ENCODE measurements around the gene NSUN4. TPM values are rescaled to one million over a fixed set of nuclear protein-coding genes. Genes with fewer than 3 reads are reported as not detected.

NSUN4 gene
- total and polyA plus RNA-seq, 2 of the 13 experiments (the other 11 are each of a cell fraction or from before 2014, with no cell fraction given), result 21.5 to 23.5 TPM

DNA sequence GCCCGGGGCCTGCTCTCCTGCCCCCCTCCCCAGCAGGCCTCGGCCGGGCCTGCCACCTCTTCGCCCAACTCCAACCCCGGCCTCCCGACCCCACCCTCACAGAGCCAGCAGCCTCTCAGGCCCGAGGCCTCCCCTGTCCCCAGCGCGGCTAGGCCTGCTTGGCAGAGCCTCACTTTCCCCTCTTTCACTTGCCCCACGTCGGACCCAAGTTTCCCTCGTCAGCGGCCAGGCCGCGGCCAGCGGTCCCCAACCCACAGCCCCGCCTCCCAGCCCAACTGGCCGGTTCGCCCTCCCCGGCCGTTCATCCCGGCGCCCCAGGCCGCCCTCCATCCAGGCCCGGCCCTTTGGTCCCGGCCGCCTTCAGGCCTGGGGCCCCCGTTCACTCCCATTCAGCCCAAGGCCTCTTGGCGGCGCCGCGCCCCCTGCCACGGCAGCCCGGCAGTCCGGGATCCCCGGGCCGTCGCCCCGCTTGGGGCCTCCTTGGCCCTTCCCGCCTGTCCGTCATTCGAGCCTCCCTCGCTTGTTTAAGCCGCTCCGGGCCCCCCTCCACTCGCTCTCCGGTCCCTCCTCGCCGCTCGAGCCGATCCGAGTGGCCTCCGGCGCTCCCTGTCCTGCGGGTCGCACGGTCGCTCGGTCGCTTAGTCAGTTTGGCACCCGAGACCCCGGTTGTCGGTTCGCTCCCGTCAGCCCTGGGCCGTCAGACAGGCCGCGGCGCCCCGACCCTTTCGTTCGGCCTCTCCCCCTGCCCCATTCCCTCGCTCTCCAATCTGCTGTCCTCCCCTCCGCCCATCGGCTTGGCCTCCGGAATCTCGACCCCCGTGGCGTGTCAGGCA lies 38.6 kb upstream of the NSUN4 start (continued):
- TF ChIP-seq ONECUT2 (CRISPR knock-in tag; IDR thresholded peaks at IDR 0.05) (no peak), NFE2L1 (CRISPR knock-in tag; IDR thresholded peaks at IDR 0.05; ENCODE audit: borderline replicate concordance) (no peak), ZNF124 (CRISPR knock-in tag; IDR thresholded peaks at IDR 0.05) (no peak), ATF4 (CRISPR knock-in tag; IDR thresholded peaks at IDR 0.05) (no peak), ZNF672 (CRISPR knock-in tag; IDR thresholded peaks at IDR 0.05) (no peak), HOXA7 (CRISPR knock-in tag; IDR thresholded peaks at IDR 0.05) (0 out of 2 replicates have a peak, but pooled peaks have one; percentile 30), ZNF333 (CRISPR knock-in tag; IDR thresholded peaks at IDR 0.05; ENCODE audit: borderline replicate concordance) (peak; percentile 24; the same call in 1 of the 2 replicates), TFE3 (CRISPR knock-in tag; IDR thresholded peaks at IDR 0.05) (no peak), FOXA1 (IDR thresholded peaks at IDR 0.05) (no peak), FOXA1 (CRISPR knock-in tag; IDR thresholded peaks at IDR 0.05) (no peak), DR1 (CRISPR knock-in tag; IDR thresholded peaks at IDR 0.05) (peak; percentile 51; the same call in 1 of the 2 replicates), ZFP41 (CRISPR knock-in tag; IDR thresholded peaks at IDR 0.05; ENCODE audit: borderline replicate concordance) (no peak; the same call in 1 of the 2 replicates), RELA (CRISPR knock-in tag; IDR thresholded peaks at IDR 0.05) (no peak), ZNF292 (CRISPR knock-in tag; IDR thresholded peaks at IDR 0.05; ENCODE audit: borderline replicate concordance, low read depth) (no peak), ZNF569 (CRISPR knock-in tag; IDR thresholded peaks at IDR 0.05; ENCODE audit: borderline replicate concordance) (no peak), DPF2 (CRISPR knock-in tag; IDR thresholded peaks at IDR 0.05; ENCODE audit: borderline replicate concordance, low read depth) (no peak), TBX3 (IDR thresholded peaks at IDR 0.05; ENCODE audit: borderline replicate concordance) (no peak)
- TF ChIP-seq, protein P1, sequence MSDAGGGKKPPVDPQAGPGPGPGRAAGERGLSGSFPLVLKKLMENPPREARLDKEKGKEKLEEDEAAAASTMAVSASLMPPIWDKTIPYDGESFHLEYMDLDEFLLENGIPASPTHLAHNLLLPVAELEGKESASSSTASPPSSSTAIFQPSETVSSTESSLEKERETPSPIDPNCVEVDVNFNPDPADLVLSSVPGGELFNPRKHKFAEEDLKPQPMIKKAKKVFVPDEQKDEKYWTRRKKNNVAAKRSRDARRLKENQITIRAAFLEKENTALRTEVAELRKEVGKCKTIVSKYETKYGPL (CRISPR knock-in tag; IDR thresholded peaks at IDR 0.05), result 0 out of 2 replicates have a peak, but pooled peaks have one; percentile 20
- TF ChIP-seq, protein P2, sequence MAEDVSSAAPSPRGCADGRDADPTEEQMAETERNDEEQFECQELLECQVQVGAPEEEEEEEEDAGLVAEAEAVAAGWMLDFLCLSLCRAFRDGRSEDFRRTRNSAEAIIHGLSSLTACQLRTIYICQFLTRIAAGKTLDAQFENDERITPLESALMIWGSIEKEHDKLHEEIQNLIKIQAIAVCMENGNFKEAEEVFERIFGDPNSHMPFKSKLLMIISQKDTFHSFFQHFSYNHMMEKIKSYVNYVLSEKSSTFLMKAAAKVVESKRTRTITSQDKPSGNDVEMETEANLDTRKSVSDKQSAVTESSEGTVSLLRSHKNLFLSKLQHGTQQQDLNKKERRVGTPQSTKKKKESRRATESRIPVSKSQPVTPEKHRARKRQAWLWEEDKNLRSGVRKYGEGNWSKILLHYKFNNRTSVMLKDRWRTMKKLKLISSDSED (CRISPR knock-in tag; IDR thresholded peaks at IDR 0.05), result peak; percentile 95; the same call in 1 of the 2 replicates
- TF ChIP-seq, protein P3, sequence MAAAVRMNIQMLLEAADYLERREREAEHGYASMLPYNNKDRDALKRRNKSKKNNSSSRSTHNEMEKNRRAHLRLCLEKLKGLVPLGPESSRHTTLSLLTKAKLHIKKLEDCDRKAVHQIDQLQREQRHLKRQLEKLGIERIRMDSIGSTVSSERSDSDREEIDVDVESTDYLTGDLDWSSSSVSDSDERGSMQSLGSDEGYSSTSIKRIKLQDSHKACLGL (CRISPR knock-in tag; IDR thresholded peaks at IDR 0.05), result no peak
- TF ChIP-seq, protein P4, sequence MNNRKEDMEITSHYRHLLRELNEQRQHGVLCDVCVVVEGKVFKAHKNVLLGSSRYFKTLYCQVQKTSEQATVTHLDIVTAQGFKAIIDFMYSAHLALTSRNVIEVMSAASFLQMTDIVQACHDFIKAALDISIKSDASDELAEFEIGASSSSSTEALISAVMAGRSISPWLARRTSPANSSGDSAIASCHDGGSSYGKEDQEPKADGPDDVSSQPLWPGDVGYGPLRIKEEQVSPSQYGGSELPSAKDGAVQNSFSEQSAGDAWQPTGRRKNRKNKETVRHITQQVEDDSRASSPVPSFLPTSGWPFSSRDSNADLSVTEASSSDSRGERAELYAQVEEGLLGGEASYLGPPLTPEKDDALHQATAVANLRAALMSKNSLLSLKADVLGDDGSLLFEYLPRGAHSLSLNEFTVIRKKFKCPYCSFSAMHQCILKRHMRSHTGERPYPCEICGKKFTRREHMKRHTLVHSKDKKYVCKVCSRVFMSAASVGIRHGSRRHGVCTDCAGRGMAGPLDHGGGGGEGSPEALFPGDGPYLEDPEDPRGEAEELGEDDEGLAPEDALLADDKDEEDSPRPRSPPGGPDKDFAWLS (CRISPR knock-in tag; IDR thresholded peaks at IDR 0.05; ENCODE audit: borderline replicate concordance), result no peak

All from HepG2 (cell line).